Activated CD4-positive, alpha-beta memory T cell treated with anti-CD3 and anti-CD28 coated beads for 36 hours (primary cell): ENCODE measurements around the gene PRKAA2. TPM values are rescaled to one million over a fixed set of nuclear protein-coding genes. Genes with fewer than 3 reads are reported as not detected.

Experiments used
- CTCF ChIA-PET: fragments of 350-600 bp; sonication (Branson Sonifier 250); formaldehyde crosslinking; loops from one replicate; lab custom pipeline; 2021; ENCODE audit warnings: antibody characterized with exemption, inconsistent platforms; lab: Charles Lee
- POLR2A ChIA-PET: fragments of 350-600 bp; sonication (Branson Sonifier 250); formaldehyde crosslinking; loops from one replicate; lab custom pipeline; 2021; ENCODE audit warnings: antibody characterized with exemption; lab: Charles Lee
- DNase-seq: peaks from one replicate; pipeline ENCODE4 v3.0.0-alpha.2; 2020
- H3K27ac Mint-ChIP-seq: one replicate; pipeline ENCODE4 v1.8.0; 2021; ENCODE audit warnings: mixed read lengths
- H3K27me3 Mint-ChIP-seq: one replicate; pipeline ENCODE4 v1.8.0; 2021; ENCODE audit warnings: mixed read lengths
- H3K36me3 Mint-ChIP-seq: one replicate; pipeline ENCODE4 v1.8.0; 2021; ENCODE audit warnings: mixed read lengths
- H3K4me1 Mint-ChIP-seq: one replicate; pipeline ENCODE4 v1.8.0; 2021; ENCODE audit warnings: low read depth, mixed read lengths
- H3K4me3 Mint-ChIP-seq: one replicate; pipeline ENCODE4 v1.8.0; 2021; ENCODE audit warnings: mild to moderate bottlenecking, mixed read lengths
- H3K9me3 Mint-ChIP-seq: one replicate; pipeline ENCODE4 v1.8.0; 2021; ENCODE audit warnings: mixed read lengths
- intact Hi-C: fragments of 100-400 bp; cut with micrococcal nuclease; formaldehyde crosslinking; loops from one replicate; pipeline ENCODE4 v1.15.1; 2023
- total RNA-seq, 2 experiments: library from RNA; stranded (reverse); gene quantifications; one replicate each; pipeline ENCODE4 v1.2.3, GENCODE V29; 2021

Gene PRKAA2
- total RNA-seq, 2 experiments from 2014 or later, result not detected

GRCh38 chr1:56754708-56755479 lies 109.8 kb downstream of the PRKAA2 start:
- Mint-ChIP-seq H3K27me3 (peaks cover 16% of the 10 kb centered on the region), H3K36me3 (no peaks in the 10 kb centered on the region), H3K9me3 (no peaks in the 10 kb centered on the region), H3K27ac (no peak overlapping the region), H3K4me1 (no peaks in the 10 kb centered on the region), H3K4me3 (no peak overlapping the region)
- ChIA-PET POLR2A (no interaction called here), CTCF (interaction anchor here (1.3 kb wide), 1 partner anchor 45 kb away, joined by 3 read pairs; no protein-coding TSS in a partner anchor)
- no peak for DNase-seq
- intact Hi-C loops, result no loop called here

GRCh38 chr1:56755911-56756310 lies 110.8 kb downstream of the PRKAA2 start:
- Mint-ChIP-seq H3K4me3 (no peak overlapping the region), H3K27ac (no peak overlapping the region), H3K9me3 (no peaks in the 10 kb centered on the region), H3K27me3 (peaks cover 16% of the 10 kb centered on the region), H3K36me3 (no peaks in the 10 kb centered on the region), H3K4me1 (no peaks in the 10 kb centered on the region)
- no peak for DNase-seq
- ChIA-PET POLR2A (no interaction called here), CTCF (no interaction called here)
- intact Hi-C loops, result no loop called here

GRCh38 chr1:56758135-56758534 lies 113.0 kb downstream of the PRKAA2 start:
- DNase-seq, result no peak
- Mint-ChIP-seq H3K27ac (no peak overlapping the region), H3K4me3 (no peak overlapping the region), H3K9me3 (no peaks in the 10 kb centered on the region), H3K4me1 (no peaks in the 10 kb centered on the region), H3K27me3 (peaks cover 9% of the 10 kb centered on the region), H3K36me3 (no peaks in the 10 kb centered on the region)
- POLR2A ChIA-PET, result no interaction called here
- CTCF ChIA-PET, result no interaction called here
- intact Hi-C loops, result no loop called here

GRCh38 chr1:56758794-56759193 lies 113.7 kb downstream of the PRKAA2 start:
- no peaks in the 10 kb centered on the region for H3K4me1 Mint-ChIP-seq
- CTCF ChIA-PET, result no interaction called here
- intact Hi-C loops, result no loop called here
- peaks cover 9% of the 10 kb centered on the region for H3K27me3 Mint-ChIP-seq
- H3K4me3 Mint-ChIP-seq, result no peak overlapping the region
- DNase-seq, result no peak
- H3K36me3 Mint-ChIP-seq, result no peaks in the 10 kb centered on the region
- H3K9me3 Mint-ChIP-seq, result no peaks in the 10 kb centered on the region
- no peak overlapping the region for H3K27ac Mint-ChIP-seq
- POLR2A ChIA-PET, result no interaction called here

Other genes starting within 250 kb of the PRKAA2 start
- gene PLPP3, start 65.8 kb upstream of the PRKAA2 start, total RNA-seq, result not detected
- gene FYB2, start 174.1 kb downstream of the PRKAA2 start, total RNA-seq, result not detected
- not detected for gene C8A, start 209.5 kb downstream of the PRKAA2 start, total RNA-seq